Measurements from ENCODE around the gene MEG3. TPM values are rescaled to one million over a fixed set of nuclear protein-coding genes. Genes with fewer than 3 reads are reported as not detected.

Gene MEG3
- total and polyA plus RNA-seq, 3 experiments from 2014 or later, result 0.13 TPM; not detected in 2

GRCh38 chr14:100861937-100862247 lies 36.0 kb downstream of the MEG3 start:
- no peaks in the 10 kb centered on the region for H3K36me3 ChIP-seq (ENCODE audit: insufficient read depth, low read length)
- CTCF ChIA-PET, result no interaction called here
- Mint-ChIP-seq H3K36me3 (no peaks in the 10 kb centered on the region), H3K27ac (no peak overlapping the region), H3K4me3 (no peak overlapping the region), H3K9me3 (no peaks in the 10 kb centered on the region), H3K27me3 (peaks cover 3 to 10% of the 10 kb centered on the region in 2 donors), H3K4me1 (no peaks in the 10 kb centered on the region)
- DNase-seq, result no peak
- no peak overlapping the region for H3K4me3 ChIP-seq (ENCODE audit: low read length)
- H3K27me3 ChIP-seq (ENCODE audit: insufficient read depth, low read length, poor library complexity, severe bottlenecking), result no peaks in the 10 kb centered on the region
- H3K4me1 ChIP-seq (ENCODE audit: insufficient read depth, low read length), result no peaks in the 10 kb centered on the region
- no peaks in the 10 kb centered on the region for H3K9me3 ChIP-seq (ENCODE audit: low read length)
- POLR2A ChIA-PET, result no interaction called here
- H3K27ac ChIP-seq (ENCODE audit: low read depth, low read length), result no peak overlapping the region

- Histone ChIP-seq H3K27ac (ENCODE audit: low read depth, low read length) (no peak overlapping the region), H3K27me3 (ENCODE audit: insufficient read depth, low read length, poor library complexity, severe bottlenecking) (no peaks in the 10 kb centered on the region), H3K4me3 (ENCODE audit: low read length) (no peak overlapping the region), H3K4me1 (ENCODE audit: insufficient read depth, low read length) (no peaks in the 10 kb centered on the region), H3K36me3 (ENCODE audit: insufficient read depth, low read length) (no peaks in the 10 kb centered on the region), H3K9me3 (ENCODE audit: low read length) (no peaks in the 10 kb centered on the region)
- H3K4me1 Mint-ChIP-seq, result no peaks in the 10 kb centered on the region
- ChIA-PET POLR2A (no interaction called here), CTCF (no interaction called here)
- H3K27ac Mint-ChIP-seq, result no peak overlapping the region
- peaks cover 3 to 10% of the 10 kb centered on the region in 2 donors for H3K27me3 Mint-ChIP-seq
- peak in 1 of 5 donors; percentile 18 for DNase-seq
- no peaks in the 10 kb centered on the region for H3K9me3 Mint-ChIP-seq
- H3K36me3 Mint-ChIP-seq, result no peaks in the 10 kb centered on the region
- H3K4me3 Mint-ChIP-seq, result no peak overlapping the region
Measured at GRCh38 chr14:100862277-100862676, 36.4 kb downstream of the MEG3 start.

- Mint-ChIP-seq H3K9me3 (no peaks in the 10 kb centered on the region), H3K36me3 (no peaks in the 10 kb centered on the region), H3K4me1 (no peaks in the 10 kb centered on the region), H3K4me3 (no peak overlapping the region), H3K27ac (no peak overlapping the region), H3K27me3 (peaks cover 3 to 10% of the 10 kb centered on the region in 2 donors)
- POLR2A ChIA-PET, result no interaction called here
- Histone ChIP-seq H3K4me1 (ENCODE audit: insufficient read depth, low read length) (no peaks in the 10 kb centered on the region), H3K9me3 (ENCODE audit: low read length) (no peaks in the 10 kb centered on the region), H3K4me3 (ENCODE audit: low read length) (no peak overlapping the region), H3K27ac (ENCODE audit: low read depth, low read length) (no peak overlapping the region), H3K36me3 (ENCODE audit: insufficient read depth, low read length) (no peaks in the 10 kb centered on the region), H3K27me3 (ENCODE audit: insufficient read depth, low read length, poor library complexity, severe bottlenecking) (no peaks in the 10 kb centered on the region)
- no peak for DNase-seq
- CTCF ChIA-PET, result no interaction called here
Measured at GRCh38 chr14:100862793-100863192, 36.9 kb downstream of the MEG3 start.

GRCh38 chr14:100864206-100864605 lies 38.3 kb downstream of the MEG3 start:
- H3K4me3 ChIP-seq (ENCODE audit: low read length), result no peak overlapping the region
- ChIA-PET CTCF (interaction anchor here (0.7 kb wide), 1 partner anchor 12 kb away, joined by 3 read pairs; no protein-coding TSS in a partner anchor), POLR2A (no interaction called here)
- Mint-ChIP-seq H3K27me3 (peaks cover 6 to 10% of the 10 kb centered on the region in 2 donors), H3K36me3 (no peaks in the 10 kb centered on the region), H3K27ac (no peak overlapping the region), H3K9me3 (no peaks in the 10 kb centered on the region), H3K4me1 (no peaks in the 10 kb centered on the region), H3K4me3 (no peak overlapping the region)
- H3K9me3 ChIP-seq (ENCODE audit: low read length), result no peaks in the 10 kb centered on the region
- no peaks in the 10 kb centered on the region for H3K4me1 ChIP-seq (ENCODE audit: insufficient read depth, low read length)
- H3K27ac ChIP-seq (ENCODE audit: low read depth, low read length), result peak overlapping the region; percentile 51
- DNase-seq, result peak in 1 of 5 donors; percentile 5
- H3K36me3 ChIP-seq (ENCODE audit: insufficient read depth, low read length), result no peaks in the 10 kb centered on the region
- no peaks in the 10 kb centered on the region for H3K27me3 ChIP-seq (ENCODE audit: insufficient read depth, low read length, poor library complexity, severe bottlenecking)

GRCh38 chr14:100864960-100865681 lies 39.2 kb downstream of the MEG3 start:
- CTCF ChIA-PET, result no interaction called here
- Mint-ChIP-seq H3K4me3 (no peak overlapping the region), H3K4me1 (no peaks in the 10 kb centered on the region), H3K36me3 (no peaks in the 10 kb centered on the region), H3K27me3 (peaks cover 3 to 5% of the 10 kb centered on the region in 2 donors), H3K27ac (no peak overlapping the region), H3K9me3 (no peaks in the 10 kb centered on the region)
- Histone ChIP-seq H3K27me3 (ENCODE audit: insufficient read depth, low read length, poor library complexity, severe bottlenecking) (no peaks in the 10 kb centered on the region), H3K27ac (ENCODE audit: low read depth, low read length) (peak overlapping the region; percentile 51), H3K4me1 (ENCODE audit: insufficient read depth, low read length) (no peaks in the 10 kb centered on the region), H3K36me3 (ENCODE audit: insufficient read depth, low read length) (no peaks in the 10 kb centered on the region), H3K9me3 (ENCODE audit: low read length) (no peaks in the 10 kb centered on the region), H3K4me3 (ENCODE audit: low read length) (no peak overlapping the region)
- POLR2A ChIA-PET, result no interaction called here
- peak in 1 of 5 donors; percentile 18 for DNase-seq

- Histone ChIP-seq H3K27ac (ENCODE audit: low read depth, low read length) (peak overlapping the region; percentile 43), H3K27me3 (ENCODE audit: insufficient read depth, low read length, poor library complexity, severe bottlenecking) (no peaks in the 10 kb centered on the region), H3K9me3 (ENCODE audit: low read length) (no peaks in the 10 kb centered on the region), H3K4me1 (ENCODE audit: insufficient read depth, low read length) (no peaks in the 10 kb centered on the region), H3K4me3 (ENCODE audit: low read length) (no peak overlapping the region), H3K36me3 (ENCODE audit: insufficient read depth, low read length) (no peaks in the 10 kb centered on the region)
- POLR2A ChIA-PET, result no interaction called here
- Mint-ChIP-seq H3K4me3 (no peak overlapping the region), H3K36me3 (no peaks in the 10 kb centered on the region), H3K27ac (no peak overlapping the region), H3K4me1 (no peaks in the 10 kb centered on the region), H3K27me3 (peaks cover 3% of the 10 kb centered on the region in 2 donors), H3K9me3 (no peaks in the 10 kb centered on the region)
- peak in 1 of 5 donors; percentile 26 for DNase-seq
- CTCF ChIA-PET, result no interaction called here
Measured at GRCh38 chr14:100865682-100866591, 40.0 kb downstream of the MEG3 start.

- peak in 1 of 5 donors; percentile 19 for DNase-seq
Measured at GRCh38 chr14:100866666-100867630, 41.0 kb downstream of the MEG3 start.

More at GRCh38 chr14:100866666-100867630, 41.0 kb downstream of the MEG3 start:
- no peak overlapping the region for H3K27ac Mint-ChIP-seq
- Histone ChIP-seq H3K27me3 (ENCODE audit: insufficient read depth, low read length, poor library complexity, severe bottlenecking) (no peaks in the 10 kb centered on the region), H3K27ac (ENCODE audit: low read depth, low read length) (no peak overlapping the region), H3K4me1 (ENCODE audit: insufficient read depth, low read length) (no peaks in the 10 kb centered on the region), H3K9me3 (ENCODE audit: low read length) (no peaks in the 10 kb centered on the region), H3K36me3 (ENCODE audit: insufficient read depth, low read length) (no peaks in the 10 kb centered on the region), H3K4me3 (ENCODE audit: low read length) (no peak overlapping the region)
- H3K4me1 Mint-ChIP-seq, result no peaks in the 10 kb centered on the region
- H3K4me3 Mint-ChIP-seq, result no peak overlapping the region
- H3K27me3 Mint-ChIP-seq, result peaks cover 0 to 3% of the 10 kb centered on the region in 2 donors
- CTCF ChIA-PET, result no interaction called here
- no peaks in the 10 kb centered on the region for H3K36me3 Mint-ChIP-seq
- POLR2A ChIA-PET, result no interaction called here
- H3K9me3 Mint-ChIP-seq, result no peaks in the 10 kb centered on the region

All from CD8-positive, alpha-beta memory T cell (primary cell).